Amygdala (tissue), 56 donors: Measurements from ENCODE around the gene COL8A2.

Source experiments
- DNase-seq, 56 donors: peaks; one replicate each; lab custom pipeline; 2025; lab: John Stamatoyannopoulos, UW

COL8A2 gene

GRCh38 chr1:36093226-36093625 lies 31.8 kb downstream of the COL8A2 start:
- peak in 1 of 56 donors; percentile 42 for DNase-seq

- no peak for DNase-seq
Measured at GRCh38 chr1:36092798-36093185, 32.2 kb downstream of the COL8A2 start.

GRCh38 chr1:36092166-36092797 lies 32.7 kb downstream of the COL8A2 start:
- no peak for DNase-seq

GRCh38 chr1:36091698-36092097 lies 33.3 kb downstream of the COL8A2 start:
- no peak for DNase-seq

GRCh38 chr1:36091141-36091540 lies 33.9 kb downstream of the COL8A2 start:
- DNase-seq, result no peak

- DNase-seq, result no peak
Measured at GRCh38 chr1:36089393-36090121, 35.5 kb downstream of the COL8A2 start.

- peak in 53 of 56 donors; percentile 15 to 91 (median 78) for DNase-seq
Measured at GRCh38 chr1:36088577-36089392, 36.2 kb downstream of the COL8A2 start, which contains the start of gene ADPRS. ADPRS (plus strand) TSS chr1:36088892; CDS start chr1:36088905, 13 bp downstream.

- no peak for DNase-seq
Measured at GRCh38 chr1:36088265-36088576, 36.8 kb downstream of the COL8A2 start.

GRCh38 chr1:36087233-36088123 lies 37.5 kb downstream of the COL8A2 start:
- no peak for DNase-seq

- DNase-seq, result no peak
Measured at GRCh38 chr1:36086529-36087232, 38.3 kb downstream of the COL8A2 start.

- no peak for DNase-seq
Measured at GRCh38 chr1:36085686-36086526, 39.1 kb downstream of the COL8A2 start.

- DNase-seq, result no peak
Measured at GRCh38 chr1:36085126-36085525, 39.9 kb downstream of the COL8A2 start.

- DNase-seq, result peak in 2 of 56 donors; percentile 21 to 43
Measured at GRCh38 chr1:36084497-36085115, 40.4 kb downstream of the COL8A2 start.

GRCh38 chr1:36083635-36084496 lies 41.2 kb downstream of the COL8A2 start, which contains the start of gene TEKT2:
TEKT2 (plus strand) TSS chr1:36084094; CDS start chr1:36084922, 828 bp downstream.
- peak in 42 of 56 donors; percentile 22 to 80 (median 48) for DNase-seq

- DNase-seq, result no peak
Measured at GRCh38 chr1:36083219-36083618, 41.8 kb downstream of the COL8A2 start.

GRCh38 chr1:36081926-36082485 lies 43.0 kb downstream of the COL8A2 start:
- DNase-seq, result no peak

GRCh38 chr1:36080801-36081200 lies 44.2 kb downstream of the COL8A2 start:
- DNase-seq, result no peak
